Kidney capillary endothelial cell (primary cell): ENCODE results near the gene NRIP2.
"Not testable (repeated sequence)": the region's sequence is repeated elsewhere in the genome, so short reads cannot be mapped to it uniquely, and the experiment has no call there.

ENCODE experiments used
- DNase-seq: peaks from one replicate; pipeline ENCODE4 v3.0.0-alpha.2; 2018; ENCODE audit warnings: low spot score

Gene NRIP2, protein sequence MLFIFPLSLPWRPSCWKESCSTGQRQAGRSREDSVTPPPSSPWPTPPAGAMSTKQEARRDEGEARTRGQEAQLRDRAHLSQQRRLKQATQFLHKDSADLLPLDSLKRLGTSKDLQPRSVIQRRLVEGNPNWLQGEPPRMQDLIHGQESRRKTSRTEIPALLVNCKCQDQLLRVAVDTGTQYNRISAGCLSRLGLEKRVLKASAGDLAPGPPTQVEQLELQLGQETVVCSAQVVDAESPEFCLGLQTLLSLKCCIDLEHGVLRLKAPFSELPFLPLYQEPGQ

DNA sequence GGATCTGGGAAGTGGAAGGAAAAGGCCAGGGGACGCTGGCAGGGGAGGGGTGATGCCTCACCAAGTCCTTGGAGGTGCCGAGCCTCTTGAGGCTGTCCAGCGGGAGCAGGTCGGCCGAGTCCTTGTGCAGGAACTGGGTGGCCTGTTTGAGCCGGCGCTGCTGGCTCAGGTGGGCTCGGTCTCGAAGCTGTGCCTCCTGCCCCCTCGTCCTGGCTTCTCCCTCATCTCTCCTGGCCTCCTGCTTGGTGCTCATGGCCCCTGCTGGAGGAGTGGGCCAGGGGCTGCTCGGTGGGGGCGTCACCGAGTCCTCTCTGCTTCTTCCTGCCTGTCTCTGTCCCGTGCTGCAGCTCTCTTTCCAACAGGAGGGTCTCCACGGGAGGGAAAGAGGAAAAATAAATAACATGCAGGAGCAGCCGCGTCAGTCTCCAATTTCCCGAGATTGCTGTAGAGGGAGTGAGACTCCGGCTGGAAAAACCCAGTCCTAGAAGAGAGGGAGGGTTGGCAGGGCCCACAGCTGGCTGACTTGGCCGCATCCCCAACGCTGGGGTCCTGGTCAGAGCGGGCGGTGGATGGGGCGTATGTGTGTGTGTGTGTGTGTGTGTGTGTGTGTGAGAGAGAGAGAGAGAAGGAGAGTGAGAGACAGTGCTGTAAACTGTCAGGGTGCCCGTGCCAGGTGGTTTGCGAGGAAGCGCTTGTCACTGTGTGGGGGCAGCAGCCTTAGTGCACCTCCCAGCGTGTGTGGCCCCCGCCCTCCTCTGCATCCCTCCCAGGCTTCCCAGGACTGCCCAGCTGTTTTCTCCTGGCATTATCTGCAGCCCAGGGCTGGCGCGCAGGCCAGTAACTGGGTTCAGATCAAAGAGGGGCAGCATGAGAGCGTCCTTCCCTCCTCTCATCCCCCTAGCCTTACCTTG is at the start of gene NRIP2:
Gene NRIP2, minus strand, starts transcription at position 455 of the 911 bp plus-strand sequence. Its CDS starts 52 bp downstream, at position 403.
- no peak for DNase-seq

DNA sequence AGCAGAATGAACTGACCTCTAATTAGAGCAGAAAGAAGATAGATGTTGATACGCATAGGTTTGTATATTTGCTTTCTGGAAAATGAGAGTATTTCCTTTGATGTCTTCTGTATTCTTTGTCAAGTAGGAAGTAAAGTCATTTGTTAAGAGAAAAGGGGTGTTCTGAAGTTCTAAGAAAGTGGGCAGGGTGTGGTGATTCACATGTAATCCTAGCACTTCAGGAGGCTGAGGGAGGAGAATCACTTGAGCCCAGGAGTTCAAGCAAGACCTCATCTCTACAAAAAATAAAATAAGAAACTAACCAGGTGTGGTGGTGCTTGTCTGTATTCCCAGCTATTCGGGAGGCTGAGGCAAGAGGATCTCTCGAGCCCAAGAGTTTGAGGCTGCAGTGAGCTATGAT is 45.0 kb upstream of the NRIP2 start:
- no peak for DNase-seq

DNA sequence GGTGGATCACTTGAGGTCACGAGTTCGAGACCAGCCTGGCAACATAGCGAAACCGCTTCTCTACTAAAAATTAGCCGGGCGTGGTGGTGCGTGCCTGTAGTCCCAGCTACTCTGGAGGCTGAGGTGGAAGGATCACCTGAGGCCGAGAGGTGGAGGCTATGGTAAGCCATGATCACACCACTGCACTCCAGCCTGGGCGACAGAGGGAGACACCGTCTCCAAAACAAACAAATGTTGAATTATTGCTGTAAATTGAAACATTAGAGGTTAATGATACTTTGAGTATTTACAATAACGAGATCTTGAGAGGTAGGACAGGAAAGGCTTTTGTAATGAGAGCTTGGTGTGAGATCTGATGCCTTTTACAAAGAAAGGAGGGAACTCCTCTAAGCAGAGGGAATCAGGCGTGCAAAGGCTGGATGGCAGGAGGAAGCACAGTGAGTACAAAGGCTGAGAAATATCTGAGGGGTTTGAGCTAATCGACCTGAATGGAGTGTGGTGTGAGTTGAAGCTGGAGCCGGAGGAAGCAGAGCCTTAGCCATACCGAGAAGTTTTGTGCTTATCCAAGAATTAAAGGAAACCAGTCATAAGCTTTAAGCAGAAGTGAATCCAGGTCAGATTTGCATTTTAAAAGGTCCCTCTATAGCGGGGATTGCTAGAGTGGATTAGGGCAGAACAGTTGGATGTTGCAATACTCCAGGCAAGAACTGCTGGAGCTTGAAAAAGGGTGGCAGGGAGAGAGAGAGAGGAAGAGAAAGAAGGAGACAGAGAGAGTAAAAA is 43.3 kb upstream of the NRIP2 start:
- DNase-seq, result no peak

DNA sequence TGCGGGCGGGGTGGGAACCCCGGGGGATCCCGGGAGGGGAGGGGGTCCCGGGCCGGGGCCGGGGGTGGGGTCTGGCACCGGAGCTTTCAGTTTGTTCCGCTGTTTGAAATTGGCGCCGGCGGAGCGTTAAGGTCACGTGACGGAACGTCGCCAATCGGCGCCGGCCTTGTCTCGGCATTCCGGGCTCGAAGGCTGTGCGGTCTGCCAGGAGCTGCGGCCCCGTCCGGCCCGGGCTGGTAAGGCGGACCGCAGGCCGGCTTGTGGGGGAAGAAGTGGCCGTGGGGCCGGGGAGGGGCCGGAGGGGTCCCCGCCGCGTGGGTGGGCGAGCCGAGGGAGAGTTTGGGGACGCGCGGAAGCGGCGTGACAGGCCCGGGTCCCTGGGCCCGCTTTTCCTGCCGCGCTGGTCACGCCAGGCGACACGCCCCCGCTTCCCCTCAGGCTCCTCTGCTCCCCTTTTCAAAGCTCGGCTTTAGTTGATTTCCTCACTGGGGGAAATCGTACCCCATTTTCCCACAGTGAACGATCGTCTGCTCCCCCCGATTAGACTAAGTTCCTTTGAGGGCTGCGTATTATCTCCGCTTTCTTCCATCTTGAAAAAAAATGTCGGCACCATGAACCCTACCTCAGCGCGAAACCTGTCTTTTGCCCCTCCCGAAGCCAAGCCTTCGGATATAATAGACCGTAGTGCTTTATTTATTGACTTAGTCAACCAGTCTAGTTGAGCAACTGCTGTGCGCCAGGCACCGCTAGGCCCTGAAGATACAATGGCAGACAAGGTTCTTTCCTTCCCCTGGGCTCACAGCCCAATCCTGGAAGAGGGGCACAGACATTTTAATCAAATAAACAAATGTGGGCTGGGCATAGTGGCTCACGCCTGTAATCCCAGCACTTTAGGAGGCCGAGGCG is 42.5 kb upstream of the NRIP2 start, which contains the start of the genes FOXM1 and RHNO1:
Gene FOXM1, minus strand, starts transcription at position 128 of the 906 bp plus-strand sequence. CDS start 2,696 bp downstream, outside the sequence.
Gene RHNO1, plus strand, starts transcription at position 177 of the 906 bp plus-strand sequence. CDS start 8,144 bp downstream, outside the sequence.
- DNase-seq, result peak; percentile 86

DNA sequence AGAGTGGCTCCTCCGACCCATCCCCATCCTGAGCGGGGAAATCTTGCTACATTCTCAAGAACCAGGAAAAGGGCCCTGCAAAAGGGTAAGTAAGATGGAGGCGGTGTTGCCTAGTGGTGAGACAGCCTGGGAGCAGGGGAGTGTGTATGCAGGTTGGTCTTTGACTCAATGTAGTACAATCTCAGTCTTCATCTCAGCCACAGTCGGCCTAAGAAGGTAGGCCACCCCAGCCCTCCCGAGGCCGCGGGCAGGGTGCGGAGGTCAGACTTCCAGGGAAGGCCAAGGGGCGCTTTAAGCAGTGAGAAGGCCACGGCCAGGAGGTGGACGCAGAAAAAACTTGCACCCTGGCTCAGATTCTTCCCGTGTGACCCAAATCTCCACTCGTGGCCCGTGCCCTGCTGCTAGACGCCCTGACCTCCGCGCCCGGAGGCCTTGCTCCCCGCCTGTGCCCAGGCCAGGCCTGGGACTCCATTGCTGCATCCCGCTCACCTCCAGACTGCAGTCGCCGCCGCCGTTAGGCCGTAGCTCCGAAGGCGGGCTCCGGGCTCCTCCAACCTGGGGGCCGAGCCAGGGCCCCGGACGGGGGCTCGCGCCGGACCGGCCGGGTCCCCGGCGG is 41.7 kb upstream of the NRIP2 start:
- no peak for DNase-seq

DNA sequence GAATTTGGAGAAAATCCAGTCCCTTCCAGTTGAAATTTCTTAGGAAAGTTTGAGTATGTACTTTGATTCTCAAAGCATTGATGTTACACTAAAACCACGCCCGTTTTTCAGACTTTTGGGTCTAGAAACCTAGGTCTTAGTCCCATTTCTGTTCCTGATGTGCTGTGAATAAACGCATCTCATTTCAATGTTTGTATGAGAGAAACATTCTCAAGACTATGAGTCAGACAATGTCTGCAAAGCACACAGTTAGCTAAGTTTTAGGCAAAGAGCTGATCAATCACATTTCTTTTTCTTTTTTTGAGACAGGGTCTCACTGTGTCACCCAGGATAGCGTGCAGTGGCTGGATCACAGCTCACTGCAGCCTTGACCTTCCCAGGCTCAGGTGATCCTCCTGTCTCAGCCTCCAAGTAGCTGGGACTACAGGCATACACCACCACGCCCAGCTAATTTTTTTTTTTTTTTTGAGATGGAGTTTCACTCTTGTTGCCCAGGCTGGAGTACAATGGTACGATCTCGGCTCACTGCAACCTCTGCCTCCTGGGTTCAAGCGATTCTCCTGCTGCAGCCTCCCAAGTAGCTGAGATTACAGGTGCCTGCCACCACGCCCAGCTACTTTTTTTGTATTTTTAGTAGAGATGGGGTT is 34.3 kb upstream of the NRIP2 start:
- not testable (repeated sequence) for DNase-seq

DNA sequence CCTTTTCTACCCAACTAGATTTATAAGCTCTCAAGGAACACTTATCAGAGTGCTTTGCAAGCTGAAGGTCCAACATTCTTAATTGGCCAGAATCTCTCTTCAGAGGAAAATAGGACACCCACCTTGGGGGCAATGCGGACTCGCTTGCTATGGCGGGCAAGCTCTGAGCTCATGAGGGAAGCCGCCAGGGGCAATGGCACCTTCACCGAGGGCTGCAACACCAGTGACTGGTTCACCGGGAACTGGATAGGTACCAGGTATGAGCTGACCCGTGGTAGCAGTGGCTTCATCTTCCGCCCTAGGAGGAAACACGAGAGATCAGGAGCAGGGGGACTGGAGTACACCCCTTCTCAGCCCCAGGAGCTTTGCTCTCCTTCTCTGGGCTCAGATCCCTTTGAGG is 29.4 kb upstream of the NRIP2 start:
- no peak for DNase-seq

DNA sequence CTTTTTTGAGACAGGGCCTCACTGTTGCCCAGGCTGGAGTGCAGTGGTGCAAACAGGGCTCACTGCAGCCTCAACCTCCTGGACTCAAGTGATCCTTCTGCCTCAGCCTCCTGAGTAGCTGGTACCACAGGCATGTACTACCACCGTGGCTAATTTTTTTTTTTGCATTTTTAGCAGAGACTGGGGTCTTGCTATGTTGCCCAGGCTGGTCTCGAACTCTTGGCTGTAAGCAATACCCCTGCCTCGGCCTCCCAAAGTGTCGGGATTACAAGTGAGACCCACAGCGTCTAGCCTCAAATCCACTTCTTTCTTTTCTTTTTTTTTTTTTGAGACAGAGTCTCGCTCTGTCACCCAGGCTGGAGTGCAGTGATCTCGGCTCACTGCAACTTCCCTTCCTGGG is 28.6 kb upstream of the NRIP2 start:
- DNase-seq, result not testable (repeated sequence)

DNA sequence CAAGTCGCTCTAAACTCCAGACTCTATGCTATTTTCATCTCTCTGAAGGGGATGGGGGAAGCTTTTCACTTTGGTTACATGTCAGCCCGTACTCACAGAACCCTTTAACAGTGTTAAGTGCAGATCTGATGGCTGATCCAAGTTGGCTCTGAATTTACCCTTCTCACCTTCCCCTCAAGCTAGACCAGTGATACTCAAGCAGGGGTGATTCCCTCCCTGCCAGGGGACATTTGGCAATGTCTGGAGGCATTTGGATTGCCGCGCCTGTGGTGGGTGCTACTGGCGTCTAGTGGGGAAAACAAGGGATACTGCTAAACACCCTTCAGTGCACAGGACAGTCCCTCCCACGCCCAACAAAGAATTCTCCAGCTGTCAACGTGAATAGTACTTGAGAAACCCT is 28.0 kb upstream of the NRIP2 start:
- DNase-seq, result no peak

DNA sequence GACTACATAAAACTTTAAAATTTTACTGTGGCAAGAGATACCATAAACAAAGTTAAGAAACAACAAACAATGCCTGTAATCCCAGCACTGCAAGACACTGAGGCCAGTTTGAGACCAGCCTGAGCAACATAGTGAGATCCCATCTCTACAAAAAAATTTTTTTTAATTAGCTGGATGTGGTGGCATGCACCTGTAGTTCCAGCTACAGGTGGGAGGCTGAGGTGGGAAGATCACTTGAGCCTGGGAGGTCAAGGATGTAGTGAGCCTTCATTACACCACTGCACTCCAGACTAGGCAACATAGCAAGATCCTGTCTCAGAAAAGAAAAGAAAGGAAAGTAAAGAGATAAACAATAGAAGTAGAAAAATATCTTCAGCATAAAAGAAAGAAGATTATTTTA is 25.3 kb upstream of the NRIP2 start:
- no peak for DNase-seq

DNA sequence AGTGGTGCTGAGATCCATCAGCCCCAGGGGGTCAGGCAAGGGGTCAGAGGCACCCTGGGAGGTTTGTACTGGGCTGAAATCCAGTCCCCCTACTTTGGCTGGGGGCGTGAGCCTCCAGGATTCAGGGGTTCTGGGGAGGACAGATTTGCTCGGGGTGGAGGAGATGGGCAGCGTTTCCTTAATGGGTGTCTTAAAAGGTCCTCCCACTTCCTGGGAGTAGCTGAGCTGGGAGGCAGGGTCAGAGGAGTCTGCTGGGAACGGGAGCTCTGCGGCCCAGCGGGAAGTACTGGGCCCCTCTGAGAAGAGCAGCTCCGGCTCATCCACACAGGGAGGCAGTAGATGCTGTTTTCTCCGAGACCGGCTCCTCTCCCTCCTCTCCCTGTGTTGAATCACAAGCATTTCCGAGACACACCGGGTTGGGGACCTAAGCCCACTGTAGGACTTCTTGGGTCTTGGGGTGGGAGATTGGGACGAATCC is 24.1 kb upstream of the NRIP2 start:
- no peak for DNase-seq

DNA sequence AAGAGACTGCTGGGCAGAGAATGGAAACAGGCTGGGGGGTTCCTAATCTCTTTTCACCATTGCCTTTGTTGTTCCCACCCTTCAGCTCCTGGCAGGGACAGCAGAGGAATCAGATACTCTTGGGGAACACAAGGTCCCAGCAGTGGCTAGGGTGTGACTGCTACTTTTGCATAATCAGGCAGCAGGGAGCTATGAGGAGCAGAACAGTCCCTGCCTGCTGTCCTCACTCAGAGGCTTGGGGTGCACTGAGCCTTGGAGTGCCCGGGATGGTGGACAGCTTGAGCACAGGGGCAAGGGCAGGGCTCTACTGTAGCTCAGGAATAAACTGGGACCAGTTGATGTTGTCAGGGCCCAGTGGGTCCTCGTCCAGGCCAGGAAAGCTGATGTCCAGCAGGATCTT is 23.5 kb upstream of the NRIP2 start:
- no peak for DNase-seq

DNA sequence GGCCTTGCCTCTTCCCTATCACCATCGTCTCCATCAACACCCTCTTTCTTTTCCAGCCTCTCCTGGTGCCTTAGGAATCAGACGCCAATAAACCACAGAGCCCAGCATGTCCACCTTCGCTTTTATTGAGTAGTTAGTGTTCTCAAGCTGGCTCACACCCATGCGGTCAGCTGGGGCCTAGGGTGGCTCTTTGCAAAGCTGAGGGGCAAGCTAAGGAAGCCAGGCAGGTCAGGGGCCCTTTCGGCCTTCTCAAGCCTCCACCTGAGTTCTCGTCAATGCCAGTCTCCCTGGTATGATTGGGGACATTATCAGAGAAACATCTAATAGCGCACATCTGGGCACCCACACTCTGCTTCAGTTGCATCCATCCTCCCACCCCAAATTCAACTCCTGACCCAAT is 22.7 kb upstream of the NRIP2 start:
- no peak for DNase-seq

DNA sequence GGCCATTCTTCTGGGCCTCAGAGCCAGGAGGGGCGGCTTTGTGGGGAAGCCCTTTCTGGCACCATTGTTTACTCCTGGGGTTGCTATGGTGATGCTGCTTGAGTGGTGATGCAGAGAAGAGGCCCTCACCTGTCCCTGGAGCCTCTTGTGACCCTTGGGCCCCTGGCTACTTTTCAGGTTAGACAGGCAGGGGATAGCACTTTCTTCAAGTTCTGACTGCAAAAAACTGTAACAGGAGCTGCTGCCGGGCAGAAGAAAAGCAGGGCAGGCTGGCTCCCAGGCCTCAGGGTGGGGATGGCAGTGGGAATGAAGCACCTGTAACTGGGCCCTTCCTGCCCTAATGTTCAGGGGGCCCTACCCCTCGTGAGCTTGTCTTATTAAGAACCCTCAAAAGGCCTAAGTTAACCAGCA is 22.2 kb upstream of the NRIP2 start, which contains the start of gene TEX52:
Gene TEX52, minus strand, starts transcription at position 19 of the 411 bp plus-strand sequence. Its CDS starts 13 bp downstream, at position 6.
- no peak for DNase-seq

DNA sequence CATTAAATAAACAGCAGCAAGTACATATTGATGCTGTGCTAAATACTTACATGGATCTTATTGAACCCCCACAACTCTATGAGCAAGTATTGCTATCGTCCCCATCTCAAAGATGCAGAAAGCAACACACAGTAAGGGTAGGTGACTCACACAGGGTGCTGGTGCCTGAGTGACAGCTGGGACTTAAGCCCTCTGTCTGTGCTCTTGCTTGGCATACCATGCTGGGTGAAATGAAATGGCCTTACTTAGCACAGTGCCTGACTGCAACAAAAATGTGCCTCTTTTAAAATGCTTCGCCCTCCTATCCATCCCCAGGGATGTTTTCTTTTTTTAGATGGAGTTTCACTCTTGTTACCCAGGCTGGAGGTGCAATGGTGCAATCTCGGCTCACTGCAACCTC is 21.2 kb upstream of the NRIP2 start:
- DNase-seq, result no peak

DNA sequence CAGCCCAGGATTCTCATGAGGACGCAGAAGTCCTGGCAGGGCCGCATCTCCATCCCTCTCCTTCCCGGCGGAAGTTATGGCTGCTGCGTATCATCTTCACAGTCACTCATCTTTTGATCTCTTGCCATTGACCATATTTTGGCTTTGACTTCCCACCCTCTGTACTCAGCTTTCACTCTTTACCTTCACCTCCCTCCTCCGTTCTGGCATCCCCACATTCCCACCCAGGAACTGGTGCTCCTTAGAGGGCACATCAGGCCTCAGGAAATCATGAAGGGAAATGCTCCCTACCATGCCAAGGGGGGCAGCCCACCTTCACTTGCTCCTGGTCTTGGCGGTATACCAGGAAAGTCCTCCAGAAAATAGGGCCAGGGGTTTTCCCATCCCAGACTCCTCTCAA is 20.7 kb upstream of the NRIP2 start:
- no peak for DNase-seq

DNA sequence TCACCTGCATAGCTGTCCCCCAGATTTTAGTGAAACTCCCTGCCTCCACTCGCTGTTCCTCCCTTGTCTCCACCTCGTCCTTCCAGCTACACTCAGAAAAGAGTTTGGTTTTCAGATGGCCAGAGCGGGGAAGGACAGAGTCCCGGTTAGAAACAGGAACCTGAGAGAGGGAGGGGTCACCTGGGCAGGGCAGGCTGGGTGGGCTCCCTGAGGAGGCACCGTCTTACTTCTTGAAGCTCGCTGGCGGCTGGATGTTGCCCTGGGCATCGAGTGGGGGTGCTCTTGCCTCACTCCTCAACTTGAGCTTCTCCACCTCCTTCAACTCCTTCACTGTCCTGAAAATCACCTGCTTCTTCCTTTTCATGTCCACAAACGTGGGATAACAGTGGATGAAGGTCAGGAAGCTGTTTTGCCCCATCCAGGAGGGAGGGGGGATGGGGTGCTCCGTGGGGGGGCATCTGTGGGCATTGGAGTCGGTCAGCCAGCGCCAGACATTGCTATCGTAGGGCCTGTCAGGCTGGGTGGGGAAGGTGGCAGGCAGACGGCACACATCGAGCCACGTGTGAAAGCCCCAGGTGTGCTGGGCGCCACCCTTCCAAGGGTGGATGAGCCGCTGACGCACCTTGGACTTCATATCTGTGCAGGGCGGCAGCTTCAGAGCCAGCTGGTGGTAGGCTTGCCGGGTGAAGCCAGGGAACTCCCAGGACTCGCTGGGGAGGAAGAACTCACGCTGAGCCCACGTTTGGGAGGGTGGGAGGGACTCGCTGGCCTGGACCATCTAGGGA is 20.0 kb upstream of the NRIP2 start:
- no peak for DNase-seq

DNA sequence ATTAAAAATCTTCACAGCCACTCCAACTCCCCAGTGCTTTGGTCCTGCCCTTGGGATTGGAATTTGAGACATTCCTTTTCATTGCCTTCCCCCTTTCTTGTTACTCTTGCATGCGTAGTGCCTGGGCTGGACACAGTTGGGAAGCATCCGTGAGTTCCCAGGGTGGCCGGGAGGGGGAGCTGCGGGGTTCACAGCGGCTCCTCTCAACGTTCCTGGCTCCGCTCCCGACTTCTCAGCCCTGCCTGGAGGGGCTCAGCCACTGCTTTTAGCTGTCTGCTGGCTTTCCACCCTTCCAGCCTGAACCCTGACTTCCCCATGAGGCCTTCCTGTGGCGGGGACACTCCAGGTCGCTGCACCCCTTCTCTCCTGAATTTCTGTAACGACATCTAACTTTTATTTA is 18.8 kb upstream of the NRIP2 start:
- peak; percentile 62 for DNase-seq

DNA sequence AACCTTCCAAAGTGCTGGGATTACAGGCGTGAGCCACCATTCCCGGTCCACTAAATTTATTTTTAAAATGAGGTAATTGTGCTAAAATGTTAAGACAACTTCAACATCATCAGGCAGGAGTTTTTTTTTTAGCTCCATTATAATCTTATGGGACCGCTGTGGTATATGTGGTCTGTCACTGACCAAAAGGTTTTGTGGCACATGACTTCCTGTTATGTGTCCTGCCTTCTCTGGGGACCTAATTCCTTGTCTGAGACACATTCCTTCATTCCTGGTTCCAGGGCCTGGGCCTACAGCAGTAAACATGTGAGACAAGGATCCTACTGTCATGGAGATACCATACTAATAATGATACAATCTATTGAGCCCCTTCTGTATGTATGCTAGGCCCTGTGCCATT is 17.1 kb upstream of the NRIP2 start:
- no peak for DNase-seq
